Stimulated activated CD4-positive, alpha-beta T cell treated with anti-CD3 and anti-CD28 coated beads, Interleukin-1b, Interleukin-23, amount 100 ng/mL, for 1 hour (primary cell): Measurements from ENCODE around the gene EOLA1.
"Not testable (repeated sequence)": the region's sequence is repeated elsewhere in the genome, so short reads cannot be mapped to it uniquely, and the experiment has no call there.

Source experiments
- DNase-seq, 2 donors: peaks; one replicate each; pipeline ENCODE4 v3.0.0-alpha.2; 2020; ENCODE audit warnings: low read depth in 2 of 2

The EOLA1 gene

GRCh38 chrX:149513825-149514428 lies 26.9 kb upstream of the EOLA1 start:
- DNase-seq = no peak

- no peak for DNase-seq
Measured at GRCh38 chrX:149515954-149516602, 24.7 kb upstream of the EOLA1 start.

- DNase-seq = no peak
Measured at GRCh38 chrX:149516604-149517003, 24.2 kb upstream of the EOLA1 start.

GRCh38 chrX:149517308-149517707 lies 23.5 kb upstream of the EOLA1 start:
- no peak for DNase-seq

GRCh38 chrX:149518236-149518635 lies 22.6 kb upstream of the EOLA1 start:
- no peak for DNase-seq

- not testable (repeated sequence) for DNase-seq
Measured at GRCh38 chrX:149520636-149521277, 20.1 kb upstream of the EOLA1 start.

- DNase-seq = no peak
Measured at GRCh38 chrX:149521438-149521837, 19.4 kb upstream of the EOLA1 start.

GRCh38 chrX:149522916-149523315 lies 17.9 kb upstream of the EOLA1 start:
- DNase-seq = no peak

GRCh38 chrX:149525389-149525788 lies 15.4 kb upstream of the EOLA1 start:
- DNase-seq = not testable (repeated sequence)

GRCh38 chrX:149525903-149526302 lies 14.9 kb upstream of the EOLA1 start:
- DNase-seq = not testable (repeated sequence)

GRCh38 chrX:149526318-149527033 lies 14.3 kb upstream of the EOLA1 start:
- not testable (repeated sequence) for DNase-seq

GRCh38 chrX:149527705-149528104 lies 13.1 kb upstream of the EOLA1 start:
- DNase-seq = no peak

- no peak for DNase-seq
Measured at GRCh38 chrX:149528381-149528780, 12.4 kb upstream of the EOLA1 start.

- DNase-seq = no peak
Measured at GRCh38 chrX:149531599-149531998, 9.2 kb upstream of the EOLA1 start.

GRCh38 chrX:149532868-149533267 lies 7.9 kb upstream of the EOLA1 start:
- not testable (repeated sequence) for DNase-seq

GRCh38 chrX:149533999-149534398 lies 6.8 kb upstream of the EOLA1 start:
- DNase-seq = not testable (repeated sequence)

GRCh38 chrX:149534926-149535602 lies 5.7 kb upstream of the EOLA1 start:
- not testable (repeated sequence) for DNase-seq

- DNase-seq = not testable (repeated sequence)
Measured at GRCh38 chrX:149537474-149537873, 3.3 kb upstream of the EOLA1 start.

- peak; percentile 54 to 60 for DNase-seq
Measured at GRCh38 chrX:149539283-149540130, 1.3 kb upstream of the EOLA1 start.

- DNase-seq = peak; percentile 83 to 87
Measured at GRCh38 chrX:149540131-149540620, 636 bp upstream of the EOLA1 start.
